ENCODE measurements around the gene MCRS1. TPM values are rescaled to one million over a fixed set of nuclear protein-coding genes. Genes with fewer than 3 reads are reported as not detected.

MCRS1 gene
- total and polyA plus RNA-seq, 2 donors (not counting 3 experiments of a cell fraction or from before 2014, with no cell fraction given) = 71.1 to 99.3 TPM

DNA sequence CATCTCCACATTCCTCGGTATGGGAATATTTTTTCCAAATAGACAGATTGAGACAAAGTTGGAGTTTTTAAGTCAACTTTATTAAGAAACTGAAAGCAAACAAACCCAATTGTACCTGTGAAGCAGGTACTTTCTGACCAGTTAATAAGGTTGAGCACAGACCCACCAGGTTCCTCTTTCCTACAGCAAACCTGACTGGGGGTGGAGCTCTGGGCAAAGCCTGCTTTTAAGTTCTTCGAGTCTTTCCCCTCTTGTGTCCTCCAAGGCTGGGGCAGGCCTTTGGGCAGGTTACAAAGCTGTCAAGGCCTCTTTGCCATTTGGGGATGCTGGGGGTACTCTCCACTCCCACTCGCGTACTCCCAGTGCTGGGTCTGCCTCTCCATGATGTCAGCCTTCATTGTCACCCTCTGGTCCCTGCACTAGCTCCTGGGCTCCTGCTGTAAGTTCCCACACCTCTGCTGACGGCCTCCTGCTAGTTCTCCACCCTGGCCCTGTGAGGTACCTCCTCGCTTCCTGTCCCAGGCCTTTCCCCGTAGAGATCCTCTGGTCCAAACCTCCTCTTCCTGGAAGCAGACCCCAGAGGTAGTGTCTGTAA is 25.9 kb downstream of the MCRS1 start:
- Histone ChIP-seq H3K4me3 (replicated peaks in 1 of 3; ENCODE audit: insufficient read depth in 1 of 3, low read depth in 1 of 3, low read length in 3 of 3) (no peak overlapping the region), H4K20me1 (replicated peaks; ENCODE audit: control insufficient read depth, extremely low read depth, insufficient read depth, low read length) (no peaks in the 10 kb centered on the region), H2AFZ (ENCODE audit: low read depth, low read length) (no peak overlapping the region), H3K4me2 (ENCODE audit: insufficient read depth, low read length) (no peak overlapping the region), H3K4me1 (ENCODE audit: control insufficient read depth, extremely low read depth, insufficient read depth, low read length) (peaks cover 8% of the 10 kb centered on the region), H3K27ac (ENCODE audit: insufficient read depth, low read depth, low read length) (no peak overlapping the region), H3K79me2 (ENCODE audit: control insufficient read depth, insufficient read depth, low read length) (no peaks in the 10 kb centered on the region), H3K9me1 (replicated peaks; ENCODE audit: control insufficient read depth, extremely low read depth, insufficient read depth, low read length) (no peaks in the 10 kb centered on the region), H3K36me3 (ENCODE audit: control insufficient read depth in 2 of 2, extremely low read depth in 1 of 2, insufficient read depth in 2 of 2, low read length in 2 of 2) (no peaks in the 10 kb centered on the region), H3K27me3 (ENCODE audit: control insufficient read depth in 2 of 2, insufficient read depth in 2 of 2, low read length in 2 of 2) (peaks cover 20 to 30% of the 10 kb centered on the region in 2 experiments), H3K9ac (replicated peaks; ENCODE audit: extremely low read depth, insufficient read depth, low read length) (no peak overlapping the region), H3K9me3 (replicated peaks; ENCODE audit: control insufficient read depth, insufficient read depth, low read length) (no peaks in the 10 kb centered on the region)
- ChIA-PET CTCF (interaction anchor here (0.9 to 1.4 kb wide), 2 partner anchors 184 to 247 kb away, joined by 3 to 4 read pairs; partner anchors contain the start of gene PRPH), POLR2A (no interaction called here)
- dilution Hi-C loops (cut with MboI; ENCODE audit: extremely low pct_ligation_motif_present, low sequenced_read_pairs) = no loop called here
- intact Hi-C loops (cut with micrococcal nuclease) = no loop called here
- TF ChIP-seq FOS (IDR thresholded peaks at IDR 0.05; ENCODE audit: borderline replicate concordance, insufficient read depth, low read length) = no peak
- TF ChIP-seq MYC (IDR thresholded peaks at IDR 0.05; ENCODE audit: low read depth, low read length) = no peak
- TF ChIP-seq, protein P1, sequence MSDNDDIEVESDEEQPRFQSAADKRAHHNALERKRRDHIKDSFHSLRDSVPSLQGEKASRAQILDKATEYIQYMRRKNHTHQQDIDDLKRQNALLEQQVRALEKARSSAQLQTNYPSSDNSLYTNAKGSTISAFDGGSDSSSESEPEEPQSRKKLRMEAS (IDR thresholded peaks at IDR 0.05; ENCODE audit: insufficient read depth, insufficient read length) = no peak
- no peak for TF ChIP-seq GATA2 (IDR thresholded peaks at IDR 0.05; ENCODE audit: insufficient read depth, insufficient read length, low read depth, low read length)
- FAIRE-seq = no peak
- no peak for DNase-seq (ENCODE audit: low read depth, low spot score)
- no TSS peak for BruUV-seq (replicated peaks)

DNA sequence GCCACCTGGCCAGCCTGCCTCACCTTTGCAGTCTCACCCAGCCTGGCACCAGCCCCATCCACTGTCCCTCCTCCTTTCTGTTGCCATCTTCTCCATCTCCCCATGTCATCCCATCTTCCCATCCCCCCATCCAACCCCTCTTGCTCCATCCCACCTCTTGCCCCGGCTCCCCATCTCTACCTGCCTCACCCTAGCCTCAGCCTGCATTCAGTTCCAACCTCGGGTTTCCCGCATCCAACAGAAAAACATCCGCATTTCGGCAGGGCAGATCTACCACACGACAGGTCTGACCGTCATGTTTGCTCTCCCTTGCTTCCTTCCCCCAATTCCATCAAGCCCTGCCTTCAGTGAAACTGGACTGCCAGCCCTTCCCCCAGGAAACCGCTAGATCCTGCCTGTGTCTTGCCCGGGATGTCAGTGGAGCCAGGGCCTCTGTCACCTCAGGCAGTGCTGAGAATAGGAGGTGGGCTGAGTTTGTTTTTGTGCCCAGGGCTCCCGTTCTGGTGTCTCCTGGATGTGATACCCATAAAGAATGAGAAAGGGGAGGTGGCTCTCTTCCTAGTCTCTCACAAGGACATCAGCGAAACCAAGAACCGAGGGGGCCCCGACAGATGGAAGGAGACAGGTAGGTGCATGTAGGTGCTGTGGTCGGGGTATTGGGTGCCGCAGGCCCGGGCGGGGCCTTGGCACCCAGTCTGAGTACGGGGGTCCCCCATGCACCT is 26.6 kb downstream of the MCRS1 start:
- intact Hi-C loops (cut with micrococcal nuclease) (no loop called here), dilution Hi-C loops (cut with MboI; ENCODE audit: extremely low pct_ligation_motif_present, low sequenced_read_pairs) (no loop called here)
- Histone ChIP-seq H4K20me1 (replicated peaks; ENCODE audit: control insufficient read depth, extremely low read depth, insufficient read depth, low read length) (no peaks in the 10 kb centered on the region), H3K27me3 (ENCODE audit: control insufficient read depth in 2 of 2, insufficient read depth in 2 of 2, low read length in 2 of 2) (peaks cover 20 to 35% of the 10 kb centered on the region in 2 experiments), H3K27ac (ENCODE audit: insufficient read depth, low read depth, low read length) (no peak overlapping the region), H3K79me2 (ENCODE audit: control insufficient read depth, insufficient read depth, low read length) (no peaks in the 10 kb centered on the region), H3K4me2 (ENCODE audit: insufficient read depth, low read length) (no peak overlapping the region), H3K9ac (replicated peaks; ENCODE audit: extremely low read depth, insufficient read depth, low read length) (no peak overlapping the region), H3K4me3 (replicated peaks in 1 of 3; ENCODE audit: insufficient read depth in 1 of 3, low read depth in 1 of 3, low read length in 3 of 3) (no peak overlapping the region), H3K4me1 (ENCODE audit: control insufficient read depth, extremely low read depth, insufficient read depth, low read length) (peaks cover 8% of the 10 kb centered on the region), H3K36me3 (ENCODE audit: control insufficient read depth in 2 of 2, extremely low read depth in 1 of 2, insufficient read depth in 2 of 2, low read length in 2 of 2) (no peaks in the 10 kb centered on the region), H3K9me3 (replicated peaks; ENCODE audit: control insufficient read depth, insufficient read depth, low read length) (no peaks in the 10 kb centered on the region), H3K9me1 (replicated peaks; ENCODE audit: control insufficient read depth, extremely low read depth, insufficient read depth, low read length) (no peaks in the 10 kb centered on the region), H2AFZ (ENCODE audit: low read depth, low read length) (no peak overlapping the region)
- DNase-seq (ENCODE audit: low read depth, low spot score) = no peak
- POLR2A ChIA-PET = no interaction called here
- CTCF ChIA-PET = no interaction called here
- no TSS peak for BruUV-seq (replicated peaks)
- FAIRE-seq = no peak
- TF ChIP-seq GATA2 (IDR thresholded peaks at IDR 0.05; ENCODE audit: insufficient read depth, insufficient read length, low read depth, low read length) (no peak), EZH2 (IDR thresholded peaks at IDR 0.05; ENCODE audit: borderline replicate concordance, low read depth, low read length, severe bottlenecking) (peak; percentile 3)
